Measurements from ENCODE around the gene UBE2D2.
A peak's percentile ranks its signal among the peaks of the same experiment; 100 is the strongest.

The UBE2D2 gene

DNA sequence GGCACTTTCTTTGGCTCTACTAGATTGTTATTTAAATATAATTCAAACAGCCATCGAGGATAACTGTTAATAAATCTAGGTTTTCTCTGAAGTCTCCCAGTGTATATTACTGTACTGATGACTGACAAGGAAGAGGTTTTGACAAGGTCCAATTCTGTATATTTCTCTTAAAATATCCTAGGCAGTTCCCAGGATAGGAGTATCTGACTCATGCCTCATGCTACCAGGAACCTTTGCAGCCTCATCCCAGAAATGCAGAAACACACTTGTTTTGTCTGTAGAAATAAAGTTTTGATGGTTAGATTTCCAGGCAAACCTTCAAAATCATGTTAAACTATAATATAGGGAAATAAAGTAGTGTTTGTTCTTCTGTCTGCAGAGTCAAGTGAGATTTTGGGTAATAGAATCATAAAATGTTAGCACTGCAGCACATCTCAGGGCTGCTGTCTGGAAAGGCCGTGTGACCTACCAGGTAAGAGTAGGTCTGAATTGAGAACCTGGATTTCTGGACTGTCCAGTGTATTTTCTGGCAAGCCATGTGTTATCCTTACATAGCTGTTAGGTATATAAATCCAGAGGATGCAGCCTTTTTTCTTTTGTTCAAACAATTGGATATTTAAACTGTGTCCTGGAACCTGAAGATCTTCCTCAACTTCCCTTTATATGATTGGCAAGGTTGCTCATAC, 8.3 kb downstream of the UBE2D2 start:
- in situ Hi-C loops (cut with MboI; ENCODE audit: low sequenced_read_pairs, unreplicated experiment), result no loop called here
- TF ChIP-seq, protein P1, sequence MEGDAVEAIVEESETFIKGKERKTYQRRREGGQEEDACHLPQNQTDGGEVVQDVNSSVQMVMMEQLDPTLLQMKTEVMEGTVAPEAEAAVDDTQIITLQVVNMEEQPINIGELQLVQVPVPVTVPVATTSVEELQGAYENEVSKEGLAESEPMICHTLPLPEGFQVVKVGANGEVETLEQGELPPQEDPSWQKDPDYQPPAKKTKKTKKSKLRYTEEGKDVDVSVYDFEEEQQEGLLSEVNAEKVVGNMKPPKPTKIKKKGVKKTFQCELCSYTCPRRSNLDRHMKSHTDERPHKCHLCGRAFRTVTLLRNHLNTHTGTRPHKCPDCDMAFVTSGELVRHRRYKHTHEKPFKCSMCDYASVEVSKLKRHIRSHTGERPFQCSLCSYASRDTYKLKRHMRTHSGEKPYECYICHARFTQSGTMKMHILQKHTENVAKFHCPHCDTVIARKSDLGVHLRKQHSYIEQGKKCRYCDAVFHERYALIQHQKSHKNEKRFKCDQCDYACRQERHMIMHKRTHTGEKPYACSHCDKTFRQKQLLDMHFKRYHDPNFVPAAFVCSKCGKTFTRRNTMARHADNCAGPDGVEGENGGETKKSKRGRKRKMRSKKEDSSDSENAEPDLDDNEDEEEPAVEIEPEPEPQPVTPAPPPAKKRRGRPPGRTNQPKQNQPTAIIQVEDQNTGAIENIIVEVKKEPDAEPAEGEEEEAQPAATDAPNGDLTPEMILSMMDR (IDR thresholded peaks at IDR 0.05; ENCODE audit: borderline replicate concordance, control extremely low read depth, extremely low read depth, insufficient read depth, missing control alignments), result no peak
- DNase-seq (ENCODE audit: low spot score), result no peak

DNA sequence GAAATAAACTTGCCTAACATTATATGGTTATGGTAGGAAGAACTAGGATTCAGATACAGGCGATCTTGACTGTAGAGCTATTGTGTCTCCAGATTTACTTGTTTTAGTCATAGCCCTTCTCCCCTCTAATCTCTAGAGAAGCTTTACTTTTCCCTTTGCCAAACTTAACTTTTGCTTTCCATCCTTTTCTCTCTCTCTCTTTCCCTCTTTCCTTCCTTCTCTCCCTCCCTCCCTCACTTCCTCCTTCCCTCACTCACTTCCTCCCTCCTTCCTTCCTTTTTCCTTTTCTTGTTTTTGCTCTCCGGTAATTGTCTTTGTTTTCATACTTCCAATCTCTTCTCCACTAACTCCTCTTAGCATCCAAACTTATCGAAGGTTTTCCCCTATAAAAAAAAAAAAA, 10.4 kb downstream of the UBE2D2 start:
- DNase-seq (ENCODE audit: low spot score), result no peak
- TF ChIP-seq, protein P1 (IDR thresholded peaks at IDR 0.05; ENCODE audit: borderline replicate concordance, control extremely low read depth, extremely low read depth, insufficient read depth, missing control alignments), result no peak
- in situ Hi-C loops (cut with MboI; ENCODE audit: low sequenced_read_pairs, unreplicated experiment), result no loop called here

DNA sequence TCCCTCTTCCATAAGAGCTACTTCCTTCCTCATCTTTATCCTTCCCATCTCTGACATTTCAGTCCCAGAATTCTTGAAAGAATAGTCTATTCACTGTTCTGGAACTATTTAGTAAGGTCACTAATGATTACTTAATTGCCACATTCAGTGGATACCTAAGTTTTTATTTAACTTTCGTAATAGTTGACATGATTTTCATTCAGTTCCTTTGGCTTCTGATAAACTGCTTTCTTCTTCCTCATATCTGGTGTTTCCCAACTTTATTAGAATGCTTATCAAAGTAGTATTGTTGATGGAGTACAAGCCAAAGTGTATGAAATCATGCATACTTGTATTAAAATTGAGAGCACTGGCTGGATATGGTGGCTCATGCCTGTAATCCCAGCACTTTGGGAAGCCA, 10.8 kb downstream of the UBE2D2 start:
- TF ChIP-seq, protein P1 (IDR thresholded peaks at IDR 0.05; ENCODE audit: borderline replicate concordance, control extremely low read depth, extremely low read depth, insufficient read depth, missing control alignments), result no peak
- in situ Hi-C loops (cut with MboI; ENCODE audit: low sequenced_read_pairs, unreplicated experiment), result no loop called here
- DNase-seq (ENCODE audit: low spot score), result no peak

DNA sequence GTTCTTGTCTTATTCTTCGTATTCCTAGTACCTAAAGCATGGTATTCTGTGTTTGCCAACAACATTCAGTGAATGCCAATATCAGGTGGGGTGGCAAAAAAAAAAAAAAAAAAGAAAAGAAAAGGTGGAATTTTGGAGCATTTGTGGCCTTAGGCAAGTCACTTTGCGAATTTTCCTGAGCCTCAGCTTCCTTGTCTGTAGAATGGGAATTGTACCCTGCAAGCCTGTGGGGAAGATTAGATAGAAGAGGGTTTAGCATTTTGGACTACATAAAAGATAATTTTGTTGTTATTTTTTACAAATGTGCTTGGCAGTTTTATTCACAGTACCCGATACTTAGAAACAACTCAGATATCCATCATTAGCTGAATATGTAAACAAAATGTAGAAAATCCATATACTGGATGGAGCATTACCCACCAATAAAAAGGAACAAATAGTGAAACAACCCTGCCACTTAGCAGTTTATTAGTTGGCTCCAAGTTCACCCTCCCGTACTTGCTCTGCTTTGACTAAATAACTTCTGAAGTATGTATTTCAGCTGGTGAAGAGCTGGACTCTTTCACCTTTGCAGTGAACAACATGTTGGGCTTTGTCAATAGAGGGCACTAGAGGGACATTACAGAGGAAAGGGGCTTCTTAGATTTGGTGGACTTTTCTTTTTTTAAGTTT, 13.6 kb downstream of the UBE2D2 start:
- DNase-seq (ENCODE audit: low spot score), result peak; percentile 44
- in situ Hi-C loops (cut with MboI; ENCODE audit: low sequenced_read_pairs, unreplicated experiment), result no loop called here
- TF ChIP-seq, protein P1 (IDR thresholded peaks at IDR 0.05; ENCODE audit: borderline replicate concordance, control extremely low read depth, extremely low read depth, insufficient read depth, missing control alignments), result peak; percentile 54

DNA sequence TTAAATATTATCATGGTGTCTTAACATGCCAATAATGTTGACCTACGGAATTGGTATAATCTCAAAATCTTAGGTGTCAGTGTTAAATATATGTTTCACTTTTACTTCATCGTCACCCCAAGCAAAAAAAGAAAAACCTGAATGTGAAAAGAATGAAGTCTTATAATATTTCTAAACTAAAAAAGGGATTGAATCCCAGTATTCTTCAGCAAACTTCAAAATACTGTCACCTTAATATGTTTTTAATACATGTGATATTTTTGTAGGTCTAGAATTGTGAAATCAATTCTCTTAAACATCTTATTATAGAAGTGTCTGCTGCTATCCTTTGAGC, 14.1 kb downstream of the UBE2D2 start:
- in situ Hi-C loops (cut with MboI; ENCODE audit: low sequenced_read_pairs, unreplicated experiment), result no loop called here

DNA sequence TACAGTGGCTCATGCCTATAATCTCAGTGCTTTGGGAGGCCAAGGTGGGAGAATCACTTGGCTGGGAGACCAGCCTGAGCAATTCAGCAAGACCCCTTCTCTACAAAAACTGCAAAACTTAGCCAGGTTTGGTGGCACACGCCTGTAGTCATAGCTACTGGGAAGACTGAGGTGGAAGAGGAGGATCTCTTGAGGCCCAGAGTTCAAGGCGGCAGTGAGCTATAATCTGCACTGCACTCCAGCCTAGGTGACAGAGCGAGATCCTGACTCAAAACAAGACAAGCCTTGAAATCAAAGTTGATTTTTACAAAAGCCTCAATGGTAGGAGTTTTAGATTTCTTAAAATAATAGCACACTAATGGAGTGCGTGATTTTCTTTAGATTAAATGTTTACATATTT, 14.6 kb downstream of the UBE2D2 start:
- in situ Hi-C loops (cut with MboI; ENCODE audit: low sequenced_read_pairs, unreplicated experiment), result no loop called here
- DNase-seq (ENCODE audit: low spot score), result no peak
- TF ChIP-seq, protein P1 (IDR thresholded peaks at IDR 0.05; ENCODE audit: borderline replicate concordance, control extremely low read depth, extremely low read depth, insufficient read depth, missing control alignments), result no peak

More for the DNA sequence above, 14.1 kb downstream of the UBE2D2 start:
- no peak for DNase-seq (ENCODE audit: low spot score)
- TF ChIP-seq, protein P1 (IDR thresholded peaks at IDR 0.05; ENCODE audit: borderline replicate concordance, control extremely low read depth, extremely low read depth, insufficient read depth, missing control alignments), result no peak

Measured in GM13976 (cell line).